ENCODE measurements around the gene SGPP2.
A peak's percentile ranks its signal among the peaks of the same experiment; 100 is the strongest.
"Not testable (repeated sequence)": the region's sequence is repeated elsewhere in the genome, so short reads cannot be mapped to it uniquely, and the experiment has no call there.

The SGPP2 gene

DNA sequence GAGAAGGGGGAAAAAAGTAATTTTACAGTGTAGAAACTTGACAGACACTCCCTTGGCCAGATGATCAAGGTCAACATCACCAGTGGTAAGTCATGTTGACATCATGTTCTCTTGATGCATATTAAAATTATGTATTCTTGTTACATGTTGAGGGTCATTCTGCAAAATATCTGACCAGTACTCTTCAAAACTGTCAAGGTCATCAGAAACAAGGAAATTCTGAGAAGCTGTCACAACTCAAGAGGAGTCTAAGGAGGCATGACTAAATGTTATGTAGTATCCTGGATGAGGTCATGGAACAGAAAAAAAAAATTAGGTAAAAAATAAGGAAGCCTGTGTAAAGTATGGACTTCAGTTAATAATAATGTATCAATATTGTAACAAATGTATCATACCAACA lies 6.3 kb downstream of the SGPP2 start:
- Histone ChIP-seq H3K27me3 (replicated peaks) (peaks cover under 1% of the 10 kb centered on the region), H3K36me3 (replicated peaks) (no peaks in the 10 kb centered on the region), H3K27ac (no peak overlapping the region), H3K4me3 (ENCODE audit: low read depth, low read length) (no peak overlapping the region)
- DNase-seq = no peak
- TF ChIP-seq, protein P1, sequence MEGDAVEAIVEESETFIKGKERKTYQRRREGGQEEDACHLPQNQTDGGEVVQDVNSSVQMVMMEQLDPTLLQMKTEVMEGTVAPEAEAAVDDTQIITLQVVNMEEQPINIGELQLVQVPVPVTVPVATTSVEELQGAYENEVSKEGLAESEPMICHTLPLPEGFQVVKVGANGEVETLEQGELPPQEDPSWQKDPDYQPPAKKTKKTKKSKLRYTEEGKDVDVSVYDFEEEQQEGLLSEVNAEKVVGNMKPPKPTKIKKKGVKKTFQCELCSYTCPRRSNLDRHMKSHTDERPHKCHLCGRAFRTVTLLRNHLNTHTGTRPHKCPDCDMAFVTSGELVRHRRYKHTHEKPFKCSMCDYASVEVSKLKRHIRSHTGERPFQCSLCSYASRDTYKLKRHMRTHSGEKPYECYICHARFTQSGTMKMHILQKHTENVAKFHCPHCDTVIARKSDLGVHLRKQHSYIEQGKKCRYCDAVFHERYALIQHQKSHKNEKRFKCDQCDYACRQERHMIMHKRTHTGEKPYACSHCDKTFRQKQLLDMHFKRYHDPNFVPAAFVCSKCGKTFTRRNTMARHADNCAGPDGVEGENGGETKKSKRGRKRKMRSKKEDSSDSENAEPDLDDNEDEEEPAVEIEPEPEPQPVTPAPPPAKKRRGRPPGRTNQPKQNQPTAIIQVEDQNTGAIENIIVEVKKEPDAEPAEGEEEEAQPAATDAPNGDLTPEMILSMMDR (IDR thresholded peaks at IDR 0.05; ENCODE audit: low read depth, low read length, missing control alignments) = no peak
- in situ Hi-C loops (cut with HindIII; ENCODE audit: low pct_ligation_motif_present, low sequenced_read_pairs) = no loop called here

DNA sequence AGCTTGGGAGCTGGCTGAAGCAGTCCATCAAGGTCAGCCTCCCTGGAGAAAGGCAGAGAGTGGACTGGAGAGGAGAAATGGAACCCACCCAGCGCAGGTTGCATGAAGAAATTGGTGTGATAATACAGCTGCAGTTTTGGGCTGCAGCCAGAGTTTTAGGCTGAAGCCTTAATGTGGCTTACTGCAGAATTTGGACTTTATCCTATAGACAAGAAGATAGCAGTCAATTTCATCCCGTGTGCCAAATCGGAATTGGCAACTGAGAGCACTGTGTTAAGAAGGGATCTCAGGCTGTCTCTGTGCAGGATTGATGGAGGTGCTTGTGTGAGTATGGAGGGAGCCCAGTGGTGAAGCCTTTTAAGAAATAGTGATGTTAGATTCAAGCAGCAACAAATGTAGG lies 7.5 kb downstream of the SGPP2 start:
- Histone ChIP-seq H3K4me3 (ENCODE audit: low read depth, low read length) (no peak overlapping the region), H3K36me3 (replicated peaks) (no peaks in the 10 kb centered on the region), H3K27me3 (replicated peaks) (no peaks in the 10 kb centered on the region), H3K27ac (no peak overlapping the region)
- no peak for DNase-seq
- TF ChIP-seq, protein P1 (IDR thresholded peaks at IDR 0.05; ENCODE audit: low read depth, low read length, missing control alignments) = no peak
- in situ Hi-C loops (cut with HindIII; ENCODE audit: low pct_ligation_motif_present, low sequenced_read_pairs) = no loop called here

DNA sequence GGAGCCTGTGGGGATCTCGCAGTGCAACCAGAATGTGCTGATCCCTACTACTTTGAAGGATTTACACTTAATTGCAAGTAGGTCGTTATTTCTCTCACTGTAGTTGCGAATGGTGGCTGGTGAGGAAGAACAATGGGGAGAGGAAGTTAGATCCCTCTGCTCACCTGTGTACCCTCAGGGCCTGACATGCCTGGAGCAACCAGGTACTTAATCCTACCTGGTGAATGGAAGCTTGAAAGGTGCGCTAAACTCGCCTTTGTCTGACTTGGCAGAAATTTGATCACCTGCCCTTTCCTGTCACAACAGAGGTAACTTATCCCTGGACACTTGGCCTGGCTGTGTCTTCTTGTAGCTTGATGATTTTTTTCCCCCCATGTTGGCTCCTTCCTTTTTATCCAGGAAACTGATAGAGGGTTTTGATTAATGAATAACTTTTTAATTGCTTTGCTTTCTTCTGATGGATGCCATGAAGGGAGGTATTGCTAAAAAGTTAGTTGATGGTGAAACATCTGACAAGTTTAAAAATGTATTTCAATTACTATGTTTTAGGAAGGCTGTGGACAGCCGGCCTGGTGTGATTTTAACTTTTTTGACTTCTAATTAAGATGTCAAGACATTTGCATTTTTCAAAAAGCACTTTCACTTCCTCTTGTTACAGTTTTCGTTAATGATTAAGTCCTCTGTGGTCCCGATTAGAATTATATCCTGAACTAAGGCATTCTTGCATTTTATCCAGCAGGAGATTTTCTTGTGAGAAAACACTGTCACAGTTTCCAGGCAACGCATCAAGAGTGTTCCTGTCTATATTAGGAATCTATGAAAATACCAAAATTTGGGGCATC lies 9.2 kb downstream of the SGPP2 start:
- no peak overlapping the region for H3K27ac ChIP-seq
- in situ Hi-C loops (cut with HindIII; ENCODE audit: low pct_ligation_motif_present, low sequenced_read_pairs) = no loop called here

DNA sequence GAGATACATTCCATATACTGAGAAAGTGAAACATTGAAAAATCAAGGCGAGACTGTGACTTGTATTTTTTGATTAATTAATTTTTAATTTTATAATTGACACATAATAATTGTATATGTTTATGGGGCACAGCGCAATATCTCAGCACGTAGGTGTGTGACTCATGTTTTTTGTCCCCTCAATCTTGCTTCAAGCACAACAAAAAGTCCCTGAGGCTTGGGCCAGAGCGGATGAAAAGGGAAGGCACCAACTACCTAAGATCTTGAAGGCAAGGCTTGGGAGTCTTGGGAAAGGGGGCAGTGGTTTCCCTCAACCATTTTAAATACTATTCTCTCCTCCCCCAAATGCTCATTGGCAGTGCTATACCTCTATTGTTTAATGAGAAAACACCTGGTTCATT lies 9.9 kb downstream of the SGPP2 start:
- H3K36me3 ChIP-seq (replicated peaks) = no peaks in the 10 kb centered on the region
- in situ Hi-C loops (cut with HindIII; ENCODE audit: low pct_ligation_motif_present, low sequenced_read_pairs) = no loop called here
- H3K4me3 ChIP-seq (ENCODE audit: low read depth, low read length) = no peak overlapping the region
- TF ChIP-seq, protein P1 (IDR thresholded peaks at IDR 0.05; ENCODE audit: low read depth, low read length, missing control alignments) = no peak
- no peaks in the 10 kb centered on the region for H3K27me3 ChIP-seq (replicated peaks)
- DNase-seq = no peak
- no peak overlapping the region for H3K27ac ChIP-seq

More for the DNA sequence above, 9.2 kb downstream of the SGPP2 start:
- Histone ChIP-seq H3K27me3 (replicated peaks) (no peaks in the 10 kb centered on the region), H3K4me3 (ENCODE audit: low read depth, low read length) (no peak overlapping the region), H3K36me3 (replicated peaks) (no peaks in the 10 kb centered on the region)
- TF ChIP-seq, protein P1 (IDR thresholded peaks at IDR 0.05; ENCODE audit: low read depth, low read length, missing control alignments) = no peak
- no peak for DNase-seq

DNA sequence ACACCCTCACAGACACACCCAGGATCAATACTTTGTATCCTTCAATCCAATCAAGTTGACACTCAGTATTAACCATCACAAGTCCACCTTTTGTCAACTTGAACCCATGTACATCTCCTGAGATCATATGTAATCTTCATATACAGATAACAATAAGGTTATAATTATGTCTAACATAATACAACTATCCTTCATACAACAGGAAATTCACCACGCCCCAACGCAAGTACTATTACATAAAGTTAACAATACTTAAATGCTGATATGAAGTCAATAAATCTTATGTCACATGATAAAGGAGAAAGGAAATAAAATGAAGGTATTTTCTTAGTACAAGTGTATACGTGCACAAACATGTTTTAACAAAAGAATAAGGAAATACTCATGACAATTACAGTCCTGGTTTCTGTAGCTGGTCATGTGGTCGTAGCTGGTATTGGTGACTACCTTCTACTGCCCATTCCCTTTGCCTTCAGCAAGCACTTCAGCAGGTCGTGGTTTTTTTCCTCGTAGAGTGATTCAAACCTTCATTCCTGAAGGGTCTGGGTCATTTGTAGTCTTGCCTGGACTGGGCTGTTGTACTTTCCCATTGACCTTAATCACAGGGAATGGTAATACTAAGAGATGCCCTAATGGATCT lies 11.2 kb downstream of the SGPP2 start:
- DNase-seq; H3K27ac ChIP-seq; H3K27me3 ChIP-seq (replicated peaks); H3K4me3 ChIP-seq (ENCODE audit: low read depth, low read length); H3K36me3 ChIP-seq (replicated peaks); in situ Hi-C loops (cut with HindIII; ENCODE audit: low pct_ligation_motif_present, low sequenced_read_pairs): not testable (repeated sequence)

DNA sequence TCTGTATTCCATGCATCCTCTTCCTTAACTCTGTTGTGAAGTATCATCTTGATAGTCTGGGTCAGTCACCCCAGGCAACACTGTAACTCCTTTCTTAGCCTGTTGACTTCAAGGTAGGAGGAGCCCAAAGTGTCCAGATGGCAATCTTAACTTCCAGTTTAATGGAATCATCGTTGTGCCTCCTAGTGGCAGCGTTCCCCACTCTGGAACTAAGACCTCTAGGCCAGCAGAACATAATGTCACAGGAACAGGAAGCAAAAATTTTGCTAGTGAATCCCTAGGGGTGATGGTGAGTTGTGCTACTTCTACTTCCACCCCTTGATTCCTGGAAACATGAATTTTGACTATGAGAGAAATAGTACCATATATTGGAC lies 11.7 kb downstream of the SGPP2 start:
- H3K27ac ChIP-seq = no peak overlapping the region

More for the DNA sequence above, 11.7 kb downstream of the SGPP2 start:
- H3K27me3 ChIP-seq (replicated peaks) = no peaks in the 10 kb centered on the region
- TF ChIP-seq, protein P1 (IDR thresholded peaks at IDR 0.05; ENCODE audit: low read depth, low read length, missing control alignments) = peak; percentile 6
- in situ Hi-C loops (cut with HindIII; ENCODE audit: low pct_ligation_motif_present, low sequenced_read_pairs) = no loop called here
- no peak for DNase-seq
- H3K36me3 ChIP-seq (replicated peaks) = no peaks in the 10 kb centered on the region
- no peak overlapping the region for H3K4me3 ChIP-seq (ENCODE audit: low read depth, low read length)
